ENCODE results near the gene COX6A2. TPM values are rescaled to one million over a fixed set of nuclear protein-coding genes. Genes with fewer than 3 reads are reported as not detected.

The COX6A2 gene
- total RNA-seq, 2 experiments from 2014 or later, result not detected

GRCh38 chr16:31455601-31456314 is 27.6 kb upstream of the COX6A2 start:
- no peak for ATAC-seq (ENCODE audit: poor library complexity)
- Histone ChIP-seq H3K4me1 (ENCODE audit: insufficient read depth, low read length) (peaks cover 57% of the 10 kb centered on the region), H3K27me3 (ENCODE audit: control insufficient read depth in 1 of 2, insufficient read depth in 2 of 2, low read length in 2 of 2) (no peaks in the 10 kb centered on the region), H3K27ac (ENCODE audit: low read depth in 1 of 2, low read length in 2 of 2) (peak overlapping the region in 1 of 2 donors; percentile 24), H3K36me3 (ENCODE audit: insufficient read depth, low read length) (peaks cover 5% of the 10 kb centered on the region), H3K9me3 (ENCODE audit: control insufficient read depth in 1 of 2, insufficient read depth in 1 of 2, low read length in 2 of 2) (peaks cover 0 to 6% of the 10 kb centered on the region in 2 experiments), H3K4me3 (ENCODE audit: low read length) (no peak overlapping the region)
- POLR2A ChIA-PET, result interaction anchor here (1.0 to 1.3 kb wide), 3 partner anchors 13 to 382 kb away, joined by 3 read pairs; partner anchors contain the start of genes ZNF646, ZNF668 and ZNF843
- intact Hi-C loops (cut with DNase I, micrococcal nuclease), result loop anchor here (5.0 kb wide), 2 partner anchors 242 to 412 kb away; no protein-coding TSS in a partner anchor
- peaks cover 11% of the 10 kb centered on the region for H3K36me3 Mint-ChIP-seq (ENCODE audit: low read depth)
- peaks cover 56% of the 10 kb centered on the region for H3K4me1 Mint-ChIP-seq (ENCODE audit: low read depth)
- H3K27me3 Mint-ChIP-seq, result no peaks in the 10 kb centered on the region
- peak overlapping the region; percentile 51 for H3K4me3 Mint-ChIP-seq
- peak overlapping the region; percentile 98 for H3K27ac Mint-ChIP-seq
- H3K9me3 Mint-ChIP-seq, result no peaks in the 10 kb centered on the region
- peak in 5 of 14 experiments; percentile 25 to 60 (median 36) for DNase-seq
- TF ChIP-seq, protein P1, sequence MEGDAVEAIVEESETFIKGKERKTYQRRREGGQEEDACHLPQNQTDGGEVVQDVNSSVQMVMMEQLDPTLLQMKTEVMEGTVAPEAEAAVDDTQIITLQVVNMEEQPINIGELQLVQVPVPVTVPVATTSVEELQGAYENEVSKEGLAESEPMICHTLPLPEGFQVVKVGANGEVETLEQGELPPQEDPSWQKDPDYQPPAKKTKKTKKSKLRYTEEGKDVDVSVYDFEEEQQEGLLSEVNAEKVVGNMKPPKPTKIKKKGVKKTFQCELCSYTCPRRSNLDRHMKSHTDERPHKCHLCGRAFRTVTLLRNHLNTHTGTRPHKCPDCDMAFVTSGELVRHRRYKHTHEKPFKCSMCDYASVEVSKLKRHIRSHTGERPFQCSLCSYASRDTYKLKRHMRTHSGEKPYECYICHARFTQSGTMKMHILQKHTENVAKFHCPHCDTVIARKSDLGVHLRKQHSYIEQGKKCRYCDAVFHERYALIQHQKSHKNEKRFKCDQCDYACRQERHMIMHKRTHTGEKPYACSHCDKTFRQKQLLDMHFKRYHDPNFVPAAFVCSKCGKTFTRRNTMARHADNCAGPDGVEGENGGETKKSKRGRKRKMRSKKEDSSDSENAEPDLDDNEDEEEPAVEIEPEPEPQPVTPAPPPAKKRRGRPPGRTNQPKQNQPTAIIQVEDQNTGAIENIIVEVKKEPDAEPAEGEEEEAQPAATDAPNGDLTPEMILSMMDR (IDR thresholded peaks at IDR 0.05), result no peak
- CTCF ChIA-PET, result interaction anchor here (0.7 to 6.2 kb wide), 4 partner anchors 13 to 413 kb away, joined by 3 to 27 read pairs (median 6); partner anchors contain the start of gene ZNF843

DNA sequence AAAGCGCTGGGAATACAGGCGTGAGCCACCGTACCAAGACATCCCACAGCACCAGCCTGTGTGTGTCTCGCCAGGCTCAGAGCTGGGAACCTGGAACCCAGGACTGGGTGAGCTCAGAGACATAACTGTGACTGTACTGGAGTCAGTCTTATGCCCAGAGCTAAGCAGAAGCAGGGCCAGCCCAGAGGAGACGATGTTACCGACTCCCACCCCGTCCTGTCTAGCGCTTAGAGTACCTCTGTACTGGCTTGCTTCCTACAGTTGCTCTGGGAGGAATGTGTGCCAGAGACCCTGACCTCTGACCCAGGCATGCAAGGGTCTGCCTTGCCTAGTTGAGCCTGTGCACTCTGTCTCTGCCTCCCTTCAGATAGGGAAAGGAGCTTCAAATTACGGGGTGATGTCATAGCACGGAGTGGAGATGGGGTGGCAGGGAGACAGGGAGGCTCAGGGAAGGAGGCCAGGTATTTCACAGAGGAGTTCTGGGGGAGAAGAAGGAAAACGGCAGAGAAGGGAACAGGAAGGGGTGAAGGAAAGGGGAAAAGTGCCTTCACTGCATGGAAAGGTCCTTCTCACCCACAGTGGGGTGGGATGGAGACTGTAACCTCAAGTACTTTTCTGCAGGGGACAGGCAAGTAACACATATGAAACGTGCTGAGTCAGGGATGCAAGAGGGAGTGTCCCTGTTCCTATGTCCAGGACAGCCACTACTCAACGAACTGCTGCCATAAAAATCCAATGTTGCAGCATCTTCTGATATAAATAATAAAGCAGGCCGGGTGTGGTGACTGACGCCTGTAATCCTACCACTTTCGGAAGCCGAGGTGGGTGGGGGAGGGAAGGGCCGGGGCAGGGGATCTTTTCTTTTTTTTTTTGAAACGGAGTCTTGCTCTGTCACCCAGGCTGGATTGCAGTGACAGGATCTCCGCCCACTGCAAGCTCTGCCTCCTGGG is 25.4 kb upstream of the COX6A2 start:
- H3K9me3 ChIP-seq (ENCODE audit: control insufficient read depth in 1 of 2, insufficient read depth in 1 of 2, low read length in 2 of 2), result peaks cover 0 to 6% of the 10 kb centered on the region in 2 experiments
- ChIA-PET POLR2A (no interaction called here), CTCF (no interaction called here)
- no peak overlapping the region for H3K4me3 Mint-ChIP-seq
- intact Hi-C loops (cut with DNase I, micrococcal nuclease), result no loop called here
- H3K27me3 ChIP-seq (ENCODE audit: control insufficient read depth in 1 of 2, insufficient read depth in 2 of 2, low read length in 2 of 2), result no peaks in the 10 kb centered on the region
- peaks cover 43% of the 10 kb centered on the region for H3K4me1 ChIP-seq (ENCODE audit: insufficient read depth, low read length)
- H3K27ac Mint-ChIP-seq, result peak overlapping the region; percentile 8
- H3K4me1 Mint-ChIP-seq (ENCODE audit: low read depth), result peaks cover 40% of the 10 kb centered on the region
- no peak for ATAC-seq (ENCODE audit: poor library complexity)
- TF ChIP-seq, protein P1 (IDR thresholded peaks at IDR 0.05), result no peak
- H3K27ac ChIP-seq (ENCODE audit: low read depth in 1 of 2, low read length in 2 of 2), result no peak overlapping the region
- H3K27me3 Mint-ChIP-seq, result no peaks in the 10 kb centered on the region
- DNase-seq, result peak in 2 of 14 experiments; percentile 52 to 67
- H3K4me3 ChIP-seq (ENCODE audit: low read length), result no peak overlapping the region
- H3K36me3 ChIP-seq (ENCODE audit: insufficient read depth, low read length), result peaks cover 5% of the 10 kb centered on the region
- no peaks in the 10 kb centered on the region for H3K9me3 Mint-ChIP-seq
- H3K36me3 Mint-ChIP-seq (ENCODE audit: low read depth), result peaks cover 5% of the 10 kb centered on the region

- no peaks in the 10 kb centered on the region for H3K9me3 Mint-ChIP-seq
- peak overlapping the region; percentile 56 for H3K27ac Mint-ChIP-seq
- Histone ChIP-seq H3K4me3 (ENCODE audit: low read length) (no peak overlapping the region), H3K27me3 (ENCODE audit: control insufficient read depth in 1 of 2, insufficient read depth in 2 of 2, low read length in 2 of 2) (no peaks in the 10 kb centered on the region), H3K4me1 (ENCODE audit: insufficient read depth, low read length) (peaks cover 34% of the 10 kb centered on the region), H3K9me3 (ENCODE audit: control insufficient read depth in 1 of 2, insufficient read depth in 1 of 2, low read length in 2 of 2) (peaks cover 0 to 6% of the 10 kb centered on the region in 2 experiments), H3K27ac (ENCODE audit: low read depth in 1 of 2, low read length in 2 of 2) (no peak overlapping the region), H3K36me3 (ENCODE audit: insufficient read depth, low read length) (peaks cover 5% of the 10 kb centered on the region)
- no peaks in the 10 kb centered on the region for H3K27me3 Mint-ChIP-seq
- intact Hi-C loops (cut with DNase I, micrococcal nuclease), result no loop called here
- DNase-seq (no peak), ATAC-seq (ENCODE audit: poor library complexity) (no peak)
- POLR2A ChIA-PET, result no interaction called here
- peaks cover 34% of the 10 kb centered on the region for H3K4me1 Mint-ChIP-seq (ENCODE audit: low read depth)
- CTCF ChIA-PET, result interaction anchor here (0.7 kb wide), 1 partner anchor 239 kb away, joined by 4 read pairs; the partner anchor contains the start of gene TRIM72
- no peaks in the 10 kb centered on the region for H3K36me3 Mint-ChIP-seq (ENCODE audit: low read depth)
- H3K4me3 Mint-ChIP-seq, result no peak overlapping the region
- TF ChIP-seq, protein P1 (IDR thresholded peaks at IDR 0.05), result no peak
These were observed 24.5 kb upstream of the COX6A2 start for GRCh38 chr16:31452631-31453106.
